GM21390 (cell line): ENCODE results near the gene DEFB123.
A peak's percentile ranks its signal among the peaks of the same experiment; 100 is the strongest.

Experiments used
- ATAC-seq: cut with Tn5 transposase; IDR thresholded peaks from one replicate; pipeline ENCODE4 v1.9.1; 2021; ENCODE audit not compliant: unreplicated experiment

Gene DEFB123

GRCh38 chr20:31473331-31474096 is 33.1 kb downstream of the DEFB123 start:
- peak; percentile 18 for ATAC-seq

- ATAC-seq, result peak; percentile 86
These were observed 33.6 kb downstream of the DEFB123 start for GRCh38 chr20:31474097-31474436.

- ATAC-seq, result no peak
These were observed 34.5 kb downstream of the DEFB123 start, which contains the start of the genes DEFB124 and REM1 for GRCh38 chr20:31474758-31475427. Gene DEFB124, minus strand, starts transcription at chr20:31475127. Its CDS starts 2,114 bp downstream, at chr20:31473013. Gene REM1, plus strand, starts transcription at chr20:31475288. Its CDS starts 1,158 bp downstream, at chr20:31476446.

- no peak for ATAC-seq
These were observed 35.3 kb downstream of the DEFB123 start for GRCh38 chr20:31475472-31476293.

- ATAC-seq, result no peak
These were observed 35.8 kb downstream of the DEFB123 start for GRCh38 chr20:31476294-31476585.

- ATAC-seq, result no peak
These were observed 36.3 kb downstream of the DEFB123 start for GRCh38 chr20:31476643-31477215.

GRCh38 chr20:31484001-31484400 is 43.6 kb downstream of the DEFB123 start:
- ATAC-seq, result no peak

- no peak for ATAC-seq
These were observed 45.3 kb downstream of the DEFB123 start for GRCh38 chr20:31485450-31486339.

GRCh38 chr20:31488115-31488514 is 47.7 kb downstream of the DEFB123 start:
- ATAC-seq, result no peak

GRCh38 chr20:31489152-31489551 is 48.7 kb downstream of the DEFB123 start:
- ATAC-seq, result no peak

GRCh38 chr20:31490752-31491151 is 50.3 kb downstream of the DEFB123 start:
- no peak for ATAC-seq

- ATAC-seq, result no peak
These were observed 53.7 kb downstream of the DEFB123 start for GRCh38 chr20:31494131-31494530.

- no peak for ATAC-seq
These were observed 56.4 kb downstream of the DEFB123 start for GRCh38 chr20:31496761-31497295.

GRCh38 chr20:31497838-31498540 is 57.6 kb downstream of the DEFB123 start:
- ATAC-seq, result no peak
